NCI-H1092 (cell line): Measurements from ENCODE around the gene ADM2.

Experiments used
- DNase-seq: peaks from one replicate; lab custom pipeline; 2025; lab: John Stamatoyannopoulos, UW

ADM2 gene

GRCh38 chr22:50485221-50486131, 4.1 kb downstream of the ADM2 start:
- DNase-seq = no peak

GRCh38 chr22:50486561-50487289, 5.4 kb downstream of the ADM2 start, which contains the start of gene MIOX:
Gene MIOX (plus strand): TSS chr22:50486859. CDS start chr22:50486898, 39 bp downstream.
- no peak for DNase-seq

GRCh38 chr22:50487290-50488005, 6.1 kb downstream of the ADM2 start:
- DNase-seq = no peak

- no peak for DNase-seq
These were observed 6.8 kb downstream of the ADM2 start for GRCh38 chr22:50488006-50488677.

GRCh38 chr22:50488886-50489285, 7.5 kb downstream of the ADM2 start:
- DNase-seq = no peak

- DNase-seq = no peak
These were observed 8.3 kb downstream of the ADM2 start for GRCh38 chr22:50489363-50490243.

- DNase-seq = no peak
These were observed 9.4 kb downstream of the ADM2 start for GRCh38 chr22:50490531-50491308.

- no peak for DNase-seq
These were observed 15.8 kb downstream of the ADM2 start for GRCh38 chr22:50497093-50497492.

- peak; percentile 5 for DNase-seq
These were observed 17.1 kb downstream of the ADM2 start for GRCh38 chr22:50498322-50498890.

- DNase-seq = no peak
These were observed 19.1 kb downstream of the ADM2 start for GRCh38 chr22:50500452-50500851.

- no peak for DNase-seq
These were observed 20.8 kb downstream of the ADM2 start for GRCh38 chr22:50502096-50502495.

- DNase-seq = no peak
These were observed 21.5 kb downstream of the ADM2 start for GRCh38 chr22:50502628-50503474.

- no peak for DNase-seq
These were observed 22.3 kb downstream of the ADM2 start for GRCh38 chr22:50503475-50504145.

- DNase-seq = no peak
These were observed 23.2 kb downstream of the ADM2 start for GRCh38 chr22:50504369-50505211.

- DNase-seq = no peak
These were observed 24.0 kb downstream of the ADM2 start for GRCh38 chr22:50505276-50505775.

GRCh38 chr22:50505776-50506610, 24.6 kb downstream of the ADM2 start:
- DNase-seq = no peak
